Fibroblast of lung (primary cell): ENCODE data around the gene PPFIBP2.

Experiments
- CTCF ChIP-seq, 2 donors: IDR thresholded peaks in 1 of 2; conservative IDR thresholded peaks in 1 of 2; 1 replicate in 1 of 2; 2 replicates in 1 of 2; pipeline ENCODE4 v1.5.1; 2011 to 2012; ENCODE audit warnings: low read length in 2 of 2, control low read depth in 1 of 2, inconsistent platforms in 1 of 2, low read depth in 1 of 2, mild to moderate bottlenecking in 1 of 2
- EZH2 ChIP-seq: IDR thresholded peaks from 2 replicates; pipeline ENCODE4 v1.5.1; 2012; ENCODE audit warnings: low read length, control low read depth, mild to moderate bottlenecking; ENCODE audit errors: missing control alignments

DNA sequence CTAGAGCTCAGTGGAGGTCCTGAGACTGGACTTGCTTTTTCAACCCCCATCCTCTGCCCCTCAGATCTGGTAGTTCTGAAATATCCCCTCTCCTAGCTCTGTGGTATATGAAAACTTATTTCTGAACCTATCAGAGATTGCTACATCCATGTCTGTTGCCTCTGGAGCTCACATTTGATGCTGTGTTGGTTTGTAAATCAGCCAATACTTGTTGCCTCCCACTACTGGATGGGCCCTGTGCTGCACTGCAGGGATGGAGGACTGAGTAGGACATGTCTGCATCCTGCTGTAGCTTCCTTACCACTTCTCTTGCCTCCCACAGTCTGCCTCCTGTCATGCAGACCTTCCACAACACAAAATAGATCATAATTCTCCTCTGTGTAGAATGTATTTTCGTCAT is 23.3 kb upstream of the PPFIBP2 start:
- TF ChIP-seq CTCF (conservative IDR thresholded peaks at IDR 0.05 in 1 of 2, IDR thresholded peaks at IDR 0.05 in 1 of 2; ENCODE audit: low read depth in 1 of 2, low read length in 2 of 2) (peak in 1 of 2 donors; percentile 6), EZH2 (no peak)
